Measurements from ENCODE around the gene DMD.

Gene DMD

GRCh38 chrX:31355206-31355955, 1856.0 kb downstream of the DMD start:
- TF ChIP-seq CTCF (IDR thresholded peaks at IDR 0.05; ENCODE audit: control extremely low read depth, extremely low read depth, low read depth, missing control alignments), result no peak
- POLR2A ChIA-PET, result no interaction called here
- CTCF ChIA-PET, result no interaction called here
- no peak for DNase-seq (ENCODE audit: extremely low spot score)

GRCh38 chrX:31353095-31353494, 1858.3 kb downstream of the DMD start:
- TF ChIP-seq CTCF (IDR thresholded peaks at IDR 0.05; ENCODE audit: control extremely low read depth, extremely low read depth, low read depth, missing control alignments), result no peak
- DNase-seq (ENCODE audit: extremely low spot score), result no peak

GRCh38 chrX:31350808-31351074, 1860.6 kb downstream of the DMD start:
- POLR2A ChIA-PET, result no interaction called here
- TF ChIP-seq CTCF (IDR thresholded peaks at IDR 0.05; ENCODE audit: control extremely low read depth, extremely low read depth, low read depth, missing control alignments), result no peak
- no peak for DNase-seq (ENCODE audit: extremely low spot score)
- CTCF ChIA-PET, result no interaction called here

More at GRCh38 chrX:31353095-31353494, 1858.3 kb downstream of the DMD start:
- ChIA-PET POLR2A (no interaction called here), CTCF (no interaction called here)

GRCh38 chrX:31349515-31349914, 1861.8 kb downstream of the DMD start:
- ChIA-PET POLR2A (no interaction called here), CTCF (no interaction called here)
- no peak for TF ChIP-seq CTCF (IDR thresholded peaks at IDR 0.05; ENCODE audit: control extremely low read depth, extremely low read depth, low read depth, missing control alignments)
- DNase-seq (ENCODE audit: extremely low spot score), result no peak

- no peak for TF ChIP-seq CTCF (IDR thresholded peaks at IDR 0.05; ENCODE audit: control extremely low read depth, extremely low read depth, low read depth, missing control alignments)
- DNase-seq (ENCODE audit: extremely low spot score), result no peak
- ChIA-PET POLR2A (no interaction called here), CTCF (no interaction called here)
Observed at GRCh38 chrX:31340587-31340986, 1870.8 kb downstream of the DMD start.

GRCh38 chrX:31338991-31339350, 1872.4 kb downstream of the DMD start:
- TF ChIP-seq CTCF (IDR thresholded peaks at IDR 0.05; ENCODE audit: control extremely low read depth, extremely low read depth, low read depth, missing control alignments), result no peak
- ChIA-PET CTCF (no interaction called here), POLR2A (no interaction called here)

GRCh38 chrX:31337332-31337731, 1874.0 kb downstream of the DMD start:
- no peak for DNase-seq (ENCODE audit: extremely low spot score)
- ChIA-PET POLR2A (no interaction called here), CTCF (no interaction called here)
- no peak for TF ChIP-seq CTCF (IDR thresholded peaks at IDR 0.05; ENCODE audit: control extremely low read depth, extremely low read depth, low read depth, missing control alignments)

More at GRCh38 chrX:31338991-31339350, 1872.4 kb downstream of the DMD start:
- no peak for DNase-seq (ENCODE audit: extremely low spot score)

Data from GM10248 (cell line).